ENCODE measurements around the gene KLHL15. TPM values are rescaled to one million over a fixed set of nuclear protein-coding genes. Genes with fewer than 3 reads are reported as not detected.
"Not testable (repeated sequence)": the region's sequence is repeated elsewhere in the genome, so short reads cannot be mapped to it uniquely, and the experiment has no call there.

Gene KLHL15
- total and polyA plus RNA-seq, 2 of the 13 experiments (the other 11 are each of a cell fraction or from before 2014, with no cell fraction given), result 2.8 to 5.5 TPM

DNA sequence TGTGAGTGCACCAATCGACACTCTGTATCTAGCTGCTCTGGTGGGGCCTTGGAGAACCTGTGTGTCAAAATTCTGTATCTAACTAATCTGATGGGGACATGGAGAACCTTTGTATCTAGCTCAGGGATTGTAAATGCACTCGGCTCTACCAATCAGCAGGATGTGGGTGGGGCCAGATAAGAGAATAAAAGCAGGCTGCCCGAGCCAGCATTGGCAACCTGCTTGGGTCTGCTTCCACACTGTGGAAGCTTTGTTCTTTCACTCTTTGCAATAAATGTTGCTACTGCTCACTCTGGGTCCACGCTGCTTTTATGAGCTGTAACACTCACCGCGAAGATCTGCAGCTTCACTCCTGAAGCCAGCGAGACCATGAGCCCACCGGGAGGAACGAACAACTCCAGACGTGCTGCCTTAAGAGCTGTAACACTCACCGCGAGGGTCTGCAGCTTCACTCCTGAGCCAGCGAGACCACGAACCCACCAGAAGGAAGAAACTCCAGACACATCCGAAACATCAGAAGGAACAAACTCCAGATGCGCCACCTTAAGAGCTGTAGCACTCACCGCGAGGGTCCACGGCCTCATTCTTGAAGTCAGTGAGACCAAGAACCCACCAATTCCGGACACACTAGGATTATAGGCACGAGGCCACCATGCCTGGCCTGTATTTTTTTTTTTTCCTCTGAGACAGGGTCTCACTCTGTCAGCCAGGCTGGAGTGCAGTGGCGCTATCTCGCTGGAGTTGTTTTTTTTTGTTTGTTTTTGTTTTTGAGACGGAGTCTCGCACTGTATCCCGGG, 23.7 kb upstream of the KLHL15 start (continued):
- TF ChIP-seq, protein P1, sequence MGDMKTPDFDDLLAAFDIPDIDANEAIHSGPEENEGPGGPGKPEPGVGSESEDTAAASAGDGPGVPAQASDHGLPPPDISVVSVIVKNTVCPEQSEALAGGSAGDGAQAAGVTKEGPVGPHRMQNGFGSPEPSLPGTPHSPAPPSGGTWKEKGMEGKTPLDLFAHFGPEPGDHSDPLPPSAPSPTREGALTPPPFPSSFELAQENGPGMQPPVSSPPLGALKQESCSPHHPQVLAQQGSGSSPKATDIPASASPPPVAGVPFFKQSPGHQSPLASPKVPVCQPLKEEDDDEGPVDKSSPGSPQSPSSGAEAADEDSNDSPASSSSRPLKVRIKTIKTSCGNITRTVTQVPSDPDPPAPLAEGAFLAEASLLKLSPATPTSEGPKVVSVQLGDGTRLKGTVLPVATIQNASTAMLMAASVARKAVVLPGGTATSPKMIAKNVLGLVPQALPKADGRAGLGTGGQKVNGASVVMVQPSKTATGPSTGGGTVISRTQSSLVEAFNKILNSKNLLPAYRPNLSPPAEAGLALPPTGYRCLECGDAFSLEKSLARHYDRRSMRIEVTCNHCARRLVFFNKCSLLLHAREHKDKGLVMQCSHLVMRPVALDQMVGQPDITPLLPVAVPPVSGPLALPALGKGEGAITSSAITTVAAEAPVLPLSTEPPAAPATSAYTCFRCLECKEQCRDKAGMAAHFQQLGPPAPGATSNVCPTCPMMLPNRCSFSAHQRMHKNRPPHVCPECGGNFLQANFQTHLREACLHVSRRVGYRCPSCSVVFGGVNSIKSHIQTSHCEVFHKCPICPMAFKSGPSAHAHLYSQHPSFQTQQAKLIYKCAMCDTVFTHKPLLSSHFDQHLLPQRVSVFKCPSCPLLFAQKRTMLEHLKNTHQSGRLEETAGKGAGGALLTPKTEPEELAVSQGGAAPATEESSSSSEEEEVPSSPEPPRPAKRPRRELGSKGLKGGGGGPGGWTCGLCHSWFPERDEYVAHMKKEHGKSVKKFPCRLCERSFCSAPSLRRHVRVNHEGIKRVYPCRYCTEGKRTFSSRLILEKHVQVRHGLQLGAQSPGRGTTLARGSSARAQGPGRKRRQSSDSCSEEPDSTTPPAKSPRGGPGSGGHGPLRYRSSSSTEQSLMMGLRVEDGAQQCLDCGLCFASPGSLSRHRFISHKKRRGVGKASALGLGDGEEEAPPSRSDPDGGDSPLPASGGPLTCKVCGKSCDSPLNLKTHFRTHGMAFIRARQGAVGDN (CRISPR knock-in tag; IDR thresholded peaks at IDR 0.05), result peak; percentile 49
- 0 out of 2 replicates have a peak, but pooled peaks have one; percentile 53 for TF ChIP-seq DR1 (CRISPR knock-in tag; IDR thresholded peaks at IDR 0.05)

- H3K27ac ChIP-seq (ENCODE audit: extremely low read length, insufficient read depth, low read length); H3K27me3 ChIP-seq (ENCODE audit: control insufficient read depth in 1 of 2, insufficient read depth in 2 of 2, low read length in 2 of 2); H3K36me3 ChIP-seq (replicated peaks in 1 of 2; ENCODE audit: control insufficient read depth in 1 of 2, insufficient read depth in 2 of 2, low read length in 2 of 2); BruUV-seq (replicated peaks); H3K4me3 ChIP-seq (replicated peaks in 1 of 3; ENCODE audit: insufficient read depth in 1 of 3, low read depth in 2 of 3, low read length in 3 of 3); H3K4me2 ChIP-seq (ENCODE audit: low read depth, low read length); H2AFZ ChIP-seq (ENCODE audit: low read length); H3K79me2 ChIP-seq (ENCODE audit: insufficient read depth, low read length); H3K9me3 ChIP-seq (ENCODE audit: low read length); H4K20me1 ChIP-seq (ENCODE audit: insufficient read depth, low read length); FAIRE-seq; in situ Hi-C loops (cut with HindIII; ENCODE audit: extremely low pct_ligation_motif_present, low pct_unique_long_range_greater_than_20kb); ATAC-seq; H3K9ac ChIP-seq (ENCODE audit: insufficient read depth, low read depth, low read length); CTCF ChIA-PET (ENCODE audit: low intra/inter-chr PET ratio, low total read pairs); intact Hi-C loops (cut with micrococcal nuclease; ENCODE audit: unreplicated experiment); DNase-seq (ENCODE audit: low spot score); H3K4me1 ChIP-seq (ENCODE audit: insufficient read depth, low read length): not testable (repeated sequence)
- POLR2A ChIA-PET, result interaction anchor here (1.4 to 2.5 kb wide), 3 partner anchors 22 to 99 kb away, joined by 5 to 26 read pairs (median 7); partner anchors contain the start of gene ZFX
- WGBS (ENCODE audit: low lambda C conversion rate), result no CpG with 5 or more reads among the region's 24 CpGs
Measured at GRCh38 chrX:24049643-24050042, 22.7 kb upstream of the KLHL15 start.

DNA sequence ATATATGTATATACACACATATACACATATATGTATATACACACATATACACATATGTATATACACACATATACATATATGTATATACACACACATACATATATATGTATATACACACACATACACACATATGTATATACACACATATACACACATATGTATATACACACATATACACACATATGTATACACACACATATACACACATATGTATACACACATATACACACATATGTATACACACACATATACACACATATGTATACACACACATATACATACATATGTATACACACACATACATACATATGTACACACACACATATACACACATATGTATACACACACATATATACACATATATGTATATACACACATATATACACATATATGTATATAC, 19.1 kb upstream of the KLHL15 start:
- POLR2A ChIA-PET; BruUV-seq (replicated peaks); H4K20me1 ChIP-seq (ENCODE audit: insufficient read depth, low read length); CTCF ChIA-PET (ENCODE audit: low intra/inter-chr PET ratio, low total read pairs); H3K4me1 ChIP-seq (ENCODE audit: insufficient read depth, low read length); H3K9me3 ChIP-seq (ENCODE audit: low read length); H3K79me2 ChIP-seq (ENCODE audit: insufficient read depth, low read length); DNase-seq (ENCODE audit: low spot score); H3K4me3 ChIP-seq (replicated peaks in 1 of 3; ENCODE audit: insufficient read depth in 1 of 3, low read depth in 2 of 3, low read length in 3 of 3); in situ Hi-C loops (cut with HindIII; ENCODE audit: extremely low pct_ligation_motif_present, low pct_unique_long_range_greater_than_20kb); H3K27ac ChIP-seq (ENCODE audit: extremely low read length, insufficient read depth, low read length); H2AFZ ChIP-seq (ENCODE audit: low read length); H3K27me3 ChIP-seq (ENCODE audit: control insufficient read depth in 1 of 2, insufficient read depth in 2 of 2, low read length in 2 of 2); H3K4me2 ChIP-seq (ENCODE audit: low read depth, low read length); intact Hi-C loops (cut with micrococcal nuclease; ENCODE audit: unreplicated experiment); ATAC-seq; H3K9ac ChIP-seq (ENCODE audit: insufficient read depth, low read depth, low read length); H3K36me3 ChIP-seq (replicated peaks in 1 of 2; ENCODE audit: control insufficient read depth in 1 of 2, insufficient read depth in 2 of 2, low read length in 2 of 2): not testable (repeated sequence)
- FAIRE-seq, result peak; percentile 32

Measured in HepG2 (cell line).